Ovary (tissue), 9 donors: Measurements from ENCODE around the gene YJEFN3. TPM values are rescaled to one million over a fixed set of nuclear protein-coding genes. Genes with fewer than 3 reads are reported as not detected.

Experiments used
- DNase-seq, 5 donors: peaks; one replicate each; pipeline ENCODE4 v3.0.0-alpha.2; 2019 to 2020
- H3K27ac ChIP-seq, 2 donors: fragments of 200-600 bp; one replicate each; pipeline versions ENCODE4 v1.5.1 to v1.8.0; 2019 to 2022
- H3K27me3 ChIP-seq: fragments of 200-600 bp; one replicate; pipeline ENCODE4 v1.8.0; 2022
- H3K36me3 ChIP-seq: fragments of 200-600 bp; sonication (generic); one replicate; pipeline ENCODE4 v1.5.1; 2019
- H3K4me1 ChIP-seq: one replicate; pipeline ENCODE4 v1.8.1; 2013; ENCODE audit warnings: mild to moderate bottlenecking, moderate library complexity; ENCODE audit not compliant: insufficient read depth
- H3K4me3 ChIP-seq: fragments of 200-600 bp; sonication (generic); one replicate; pipeline ENCODE4 v1.5.1; 2017
- H3K9me3 ChIP-seq, 2 donors: fragments of 200-600 bp in 1 of 2; sonication (generic) in 1 of 2; one replicate each; pipeline versions ENCODE4 v1.5.1 to v1.8.1; 2013 to 2019; ENCODE audit warnings: mild to moderate bottlenecking in 1 of 2, moderate library complexity in 1 of 2
- EP300 ChIP-seq: sonication (generic); formaldehyde crosslinking; IDR thresholded peaks from one replicate; pipeline ENCODE4 v1.6.1; 2017; ENCODE audit warnings: antibody characterized with exemption
- POLR2A ChIP-seq: fragments of 450-650 bp; IDR thresholded peaks from one replicate; pipeline ENCODE4 v1.6.1; 2017; ENCODE audit warnings: antibody characterized with exemption, mild to moderate bottlenecking, moderate library complexity
- WGBS, 3 donors: extraction: QIAGEN DNeasy Blood & Tissue Kit in 1 of 3; methylation state at CpG; one replicate each; pipeline versions ENCODE4 v1.1.5 to v1.1.7; 2013 to 2017; 5-methylcytosine and 5-hydroxymethylcytosine counted together
- intact Hi-C, 4 donors: fragments of 100-400 bp; cut with DNase I; formaldehyde crosslinking; loops; one replicate each; pipeline versions ENCODE4 v1.11.0 to v1.15.1; 2022 to 2023
- polyA plus RNA-seq, 2 donors: library from polyadenylated mRNA; stranded (reverse); fragments of 200-250 nt in 1 of 2; fragments of 350-450 nt in 1 of 2; fragmentation: Illumina TruSeq in 1 of 2; extraction: RNeasy Lipid Tissue Mini Kit (QIAGEN cat#74804) in 1 of 2; gene quantifications; one replicate each; pipeline ENCODE4 v1.2.3, GENCODE V29; 2013 to 2014
- total RNA-seq, 7 donors: library from RNA; depleted of rRNA in 2 of 7; stranded (reverse); fragments of >200 nt in 2 of 7; fragmentation: NEBNext Ultra II Directional in 3 of 7; extraction: Animal tissue kit (Norgen Biotek cat#: 25700) in 3 of 7; gene quantifications; one replicate each; pipeline versions ENCODE4 v1.1.0 to v1.2.4, GENCODE V29; 2016 to 2023
- TF ChIP-seq, protein P1 (sequence below), 3 donors: fragments of 450-650 bp in 2 of 3; fragments of 200-600 bp in 1 of 3; IDR thresholded peaks; one replicate each; pipeline versions ENCODE4 v1.5.1 to v1.8.0; 2016 to 2022; ENCODE audit warnings: antibody characterized with exemption in 3 of 3, mild to moderate bottlenecking in 1 of 3
- donor health status: DM: no; HTN: no; CAD: no; lungs with moderate emphysema.
- donor health status: DM: no; HTN: no; CAD: no.
- donor health status: Bipolar disorder and iron deficiency.
- donor health status: DM: yes; HTN: yes; CAD: no.
- donor health status: DM: no; HTN: no; CAD: no.
- donor health status: DM: yes; HTN: yes; CAD: no.

YJEFN3 gene
- total and polyA plus RNA-seq, 9 donors: 2.0 to 5.0 (median 2.9) TPM

- WGBS, 3 donors: 93 to 94% (median 94%) methylated on average over 13 of the region's 13 CpGs
- no peaks in the 10 kb centered on the region for H3K27me3 ChIP-seq
- intact Hi-C loops: no loop called here
Measured at GRCh38 chr19:19581391-19581790, 52.7 kb downstream of the YJEFN3 start.

GRCh38 chr19:19582471-19582870 is 53.8 kb downstream of the YJEFN3 start:
- WGBS, 3 donors: 91 to 98% (median 96%) methylated on average over 6 of the region's 6 CpGs
- intact Hi-C loops: no loop called here
- no peaks in the 10 kb centered on the region for H3K36me3 ChIP-seq
- H3K4me3 ChIP-seq: no peak overlapping the region
- no peaks in the 10 kb centered on the region for H3K9me3 ChIP-seq
- no peak for DNase-seq
- no peaks in the 10 kb centered on the region for H3K4me1 ChIP-seq
- H3K27ac ChIP-seq: no peak overlapping the region
- H3K27me3 ChIP-seq: no peaks in the 10 kb centered on the region
- TF ChIP-seq EP300 (no peak), POLR2A (no peak)
- TF ChIP-seq, protein P1, sequence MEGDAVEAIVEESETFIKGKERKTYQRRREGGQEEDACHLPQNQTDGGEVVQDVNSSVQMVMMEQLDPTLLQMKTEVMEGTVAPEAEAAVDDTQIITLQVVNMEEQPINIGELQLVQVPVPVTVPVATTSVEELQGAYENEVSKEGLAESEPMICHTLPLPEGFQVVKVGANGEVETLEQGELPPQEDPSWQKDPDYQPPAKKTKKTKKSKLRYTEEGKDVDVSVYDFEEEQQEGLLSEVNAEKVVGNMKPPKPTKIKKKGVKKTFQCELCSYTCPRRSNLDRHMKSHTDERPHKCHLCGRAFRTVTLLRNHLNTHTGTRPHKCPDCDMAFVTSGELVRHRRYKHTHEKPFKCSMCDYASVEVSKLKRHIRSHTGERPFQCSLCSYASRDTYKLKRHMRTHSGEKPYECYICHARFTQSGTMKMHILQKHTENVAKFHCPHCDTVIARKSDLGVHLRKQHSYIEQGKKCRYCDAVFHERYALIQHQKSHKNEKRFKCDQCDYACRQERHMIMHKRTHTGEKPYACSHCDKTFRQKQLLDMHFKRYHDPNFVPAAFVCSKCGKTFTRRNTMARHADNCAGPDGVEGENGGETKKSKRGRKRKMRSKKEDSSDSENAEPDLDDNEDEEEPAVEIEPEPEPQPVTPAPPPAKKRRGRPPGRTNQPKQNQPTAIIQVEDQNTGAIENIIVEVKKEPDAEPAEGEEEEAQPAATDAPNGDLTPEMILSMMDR (IDR thresholded peaks at IDR 0.05): no peak

More at GRCh38 chr19:19581391-19581790, 52.7 kb downstream of the YJEFN3 start:
- H3K9me3 ChIP-seq: no peaks in the 10 kb centered on the region
- H3K4me3 ChIP-seq: no peak overlapping the region
- no peak for DNase-seq
- TF ChIP-seq, protein P1 (IDR thresholded peaks at IDR 0.05): no peak
- TF ChIP-seq EP300 (no peak), POLR2A (no peak)
- no peaks in the 10 kb centered on the region for H3K4me1 ChIP-seq
- H3K27ac ChIP-seq: no peak overlapping the region
- no peaks in the 10 kb centered on the region for H3K36me3 ChIP-seq

DNA sequence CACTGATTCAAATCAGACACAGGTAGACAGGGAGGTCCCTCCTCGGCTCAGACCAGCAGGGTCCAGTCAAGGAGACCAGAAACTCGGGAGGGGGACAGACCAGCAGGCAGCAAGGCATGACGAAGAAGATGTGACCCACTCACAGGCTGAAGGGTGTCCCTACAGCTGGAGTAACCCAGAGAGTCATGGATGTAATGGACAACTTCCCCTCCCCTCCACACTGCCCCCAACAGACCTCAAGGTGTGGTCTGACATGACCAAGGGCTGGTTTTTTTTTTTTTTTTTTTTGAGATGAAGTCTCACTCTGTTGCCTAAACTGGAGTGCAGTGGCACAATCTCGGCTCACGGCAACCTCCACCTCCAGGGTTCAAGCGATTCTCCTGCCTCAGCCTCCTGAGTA is 55.6 kb downstream of the YJEFN3 start:
- no peaks in the 10 kb centered on the region for H3K36me3 ChIP-seq
- no peaks in the 10 kb centered on the region for H3K27me3 ChIP-seq
- no peaks in the 10 kb centered on the region for H3K9me3 ChIP-seq
- TF ChIP-seq, protein P1 (IDR thresholded peaks at IDR 0.05): no peak
- no peak for TF ChIP-seq POLR2A
- TF ChIP-seq EP300: no peak
- H3K4me1 ChIP-seq: no peaks in the 10 kb centered on the region
- H3K27ac ChIP-seq: no peak overlapping the region
- 92 to 94% (median 94%) methylated on average over 6 of the region's 6 CpGs for WGBS, 3 donors
- DNase-seq: no peak
- intact Hi-C loops: no loop called here
- no peak overlapping the region for H3K4me3 ChIP-seq

Other genes starting within 250 kb of the YJEFN3 start
- 10 to 100 TPM; 14.7 to 42.9 (median 37.3) TPM for gene SUGP1, start 208.4 kb upstream of the YJEFN3 start, total RNA-seq
- 10 to 100 TPM; 27.6 to 29.0 TPM for gene SUGP1, start 208.4 kb upstream of the YJEFN3 start, polyA plus RNA-seq
- gene MAU2, start 208.1 kb upstream of the YJEFN3 start, total RNA-seq: 10 to 100 TPM; 48.3 to 77.0 (median 61.7) TPM
- gene MAU2, start 208.1 kb upstream of the YJEFN3 start, polyA plus RNA-seq: 10 to 100 TPM; 12.4 to 33.2 TPM
- 10 to 100 TPM; 10.7 to 83.0 (median 57.9) TPM for gene GATAD2A, start 123.2 kb upstream of the YJEFN3 start, total RNA-seq
- 10 to 100 TPM; 13.7 to 18.9 TPM for gene GATAD2A, start 123.2 kb upstream of the YJEFN3 start, polyA plus RNA-seq
- gene TSSK6, start 13.4 kb upstream of the YJEFN3 start, total RNA-seq: 1 to 10 TPM in 3 of 7 donors, under 1 TPM in 4; 0.76 to 1.8 (median 0.95) TPM
- 1 to 10 TPM in 1 of 2 donors, not detected in 1; 2.5 TPM for gene TSSK6, start 13.4 kb upstream of the YJEFN3 start, polyA plus RNA-seq
- 100 to 1,000 TPM in 6 of 7 donors, 10 to 100 TPM in 1; 46.5 to 291 (median 212) TPM for gene NDUFA13, start 12.7 kb upstream of the YJEFN3 start, total RNA-seq
- 100 to 1,000 TPM in 1 of 2 donors, 10 to 100 TPM in 1; 33.5 to 202 TPM for gene NDUFA13, start 12.7 kb upstream of the YJEFN3 start, polyA plus RNA-seq
- 1 to 10 TPM in 4 of 7 donors, under 1 TPM in 3; 0.48 to 9.7 (median 1.1) TPM for gene CILP2, start 9.4 kb downstream of the YJEFN3 start, total RNA-seq
- 1 to 10 TPM in 1 of 2 donors, under 1 TPM in 1; 0.28 to 1.0 TPM for gene CILP2, start 9.4 kb downstream of the YJEFN3 start, polyA plus RNA-seq
- gene PBX4, start 89.8 kb downstream of the YJEFN3 start, total RNA-seq: 1 to 10 TPM; 1.9 to 4.4 (median 3.2) TPM
- 1 to 10 TPM in 1 of 2 donors, under 1 TPM in 1; 0.73 to 4.1 TPM for gene PBX4, start 89.8 kb downstream of the YJEFN3 start, polyA plus RNA-seq
- gene LPAR2, start 99.3 kb downstream of the YJEFN3 start, total RNA-seq: 10 to 100 TPM in 1 of 7 donors, 1 to 10 TPM in 6; 4.5 to 17.0 (median 7.3) TPM
- 1 to 10 TPM; 3.2 to 7.9 TPM for gene LPAR2, start 99.3 kb downstream of the YJEFN3 start, polyA plus RNA-seq
- gene GMIP, start 114.7 kb downstream of the YJEFN3 start, total RNA-seq: 1 to 10 TPM; 3.9 to 6.9 (median 5.2) TPM
- 1 to 10 TPM; 3.3 to 3.8 TPM for gene GMIP, start 114.7 kb downstream of the YJEFN3 start, polyA plus RNA-seq
- 100 to 1,000 TPM in 2 of 7 donors, 10 to 100 TPM in 5; 46.7 to 407 (median 67.7) TPM for gene ATP13A1, start 134.8 kb downstream of the YJEFN3 start, total RNA-seq
- 10 to 100 TPM; 24.9 to 40.9 TPM for gene ATP13A1, start 134.8 kb downstream of the YJEFN3 start, polyA plus RNA-seq
- gene ZNF101, start 139.9 kb downstream of the YJEFN3 start, total RNA-seq: 10 to 100 TPM in 1 of 7 donors, 1 to 10 TPM in 6; 2.9 to 12.6 (median 5.6) TPM
- 10 to 100 TPM in 1 of 2 donors, 1 to 10 TPM in 1; 4.2 to 10.4 TPM for gene ZNF101, start 139.9 kb downstream of the YJEFN3 start, polyA plus RNA-seq
- gene ZNF14, start 204.2 kb downstream of the YJEFN3 start, total RNA-seq: 10 to 100 TPM in 6 of 7 donors, 1 to 10 TPM in 1; 9.0 to 19.9 (median 12.6) TPM
- gene ZNF14, start 204.2 kb downstream of the YJEFN3 start, polyA plus RNA-seq: 1 to 10 TPM; 6.3 to 9.5 TPM